ENCODE measurements around the gene FLVCR2. TPM values are rescaled to one million over a fixed set of nuclear protein-coding genes. Genes with fewer than 3 reads are reported as not detected.
A peak's percentile ranks its signal among the peaks of the same experiment; 100 is the strongest.

The FLVCR2 gene
- total RNA-seq, 2 experiments from 2014 or later: 0.71 to 2.3 TPM

GRCh38 chr14:75570797-75571196 is 7.6 kb upstream of the FLVCR2 start:
- H3K27ac Mint-ChIP-seq: no peak overlapping the region
- H3K36me3 Mint-ChIP-seq (ENCODE audit: low read depth): no peaks in the 10 kb centered on the region
- CTCF ChIA-PET: no interaction called here
- no peak overlapping the region for H3K4me3 Mint-ChIP-seq
- DNase-seq (no peak), ATAC-seq (ENCODE audit: poor library complexity) (no peak)
- Histone ChIP-seq H3K4me1 (ENCODE audit: insufficient read depth, low read length) (peaks cover 15% of the 10 kb centered on the region), H3K27ac (ENCODE audit: low read depth in 1 of 2, low read length in 2 of 2) (no peak overlapping the region), H3K36me3 (ENCODE audit: insufficient read depth, low read length) (no peaks in the 10 kb centered on the region), H3K27me3 (ENCODE audit: control insufficient read depth in 1 of 2, insufficient read depth in 2 of 2, low read length in 2 of 2) (no peaks in the 10 kb centered on the region), H3K9me3 (ENCODE audit: control insufficient read depth in 1 of 2, insufficient read depth in 1 of 2, low read length in 2 of 2) (no peaks in the 10 kb centered on the region), H3K4me3 (ENCODE audit: low read length) (no peak overlapping the region)
- no peak for TF ChIP-seq CTCF (IDR thresholded peaks at IDR 0.05)
- H3K27me3 Mint-ChIP-seq: no peaks in the 10 kb centered on the region
- H3K9me3 Mint-ChIP-seq: no peaks in the 10 kb centered on the region
- H3K4me1 Mint-ChIP-seq (ENCODE audit: low read depth): peaks cover 16% of the 10 kb centered on the region
- intact Hi-C loops (cut with DNase I, micrococcal nuclease): loop anchor here in 1 of 2 experiments (10.0 kb wide), 1 partner anchor 414 kb away; the partner anchor contains the start of genes IFT43 and TGFB3
- POLR2A ChIA-PET: no interaction called here

- Histone ChIP-seq H3K4me3 (ENCODE audit: low read length) (no peak overlapping the region), H3K9me3 (ENCODE audit: control insufficient read depth in 1 of 2, insufficient read depth in 1 of 2, low read length in 2 of 2) (no peaks in the 10 kb centered on the region), H3K4me1 (ENCODE audit: insufficient read depth, low read length) (peaks cover 3% of the 10 kb centered on the region), H3K36me3 (ENCODE audit: insufficient read depth, low read length) (no peaks in the 10 kb centered on the region), H3K27me3 (ENCODE audit: control insufficient read depth in 1 of 2, insufficient read depth in 2 of 2, low read length in 2 of 2) (no peaks in the 10 kb centered on the region), H3K27ac (ENCODE audit: low read depth in 1 of 2, low read length in 2 of 2) (no peak overlapping the region)
- ChIA-PET POLR2A (no interaction called here), CTCF (no interaction called here)
- no peak overlapping the region for H3K4me3 Mint-ChIP-seq
- peaks cover 6% of the 10 kb centered on the region for H3K4me1 Mint-ChIP-seq (ENCODE audit: low read depth)
- intact Hi-C loops (cut with DNase I, micrococcal nuclease): loop anchor here in 1 of 2 experiments (10.0 kb wide), 1 partner anchor 413 kb away; the partner anchor contains the start of genes IFT43 and TGFB3
- DNase-seq (no peak), ATAC-seq (ENCODE audit: poor library complexity) (no peak)
- TF ChIP-seq CTCF (IDR thresholded peaks at IDR 0.05): no peak
- no peaks in the 10 kb centered on the region for H3K9me3 Mint-ChIP-seq
- H3K36me3 Mint-ChIP-seq (ENCODE audit: low read depth): no peaks in the 10 kb centered on the region
- H3K27ac Mint-ChIP-seq: no peak overlapping the region
- H3K27me3 Mint-ChIP-seq: no peaks in the 10 kb centered on the region
Observed at GRCh38 chr14:75572104-75572503, 6.3 kb upstream of the FLVCR2 start.

GRCh38 chr14:75577090-75577489 is 1.3 kb upstream of the FLVCR2 start:
- Histone ChIP-seq H3K4me1 (ENCODE audit: insufficient read depth, low read length) (peaks cover 28% of the 10 kb centered on the region), H3K9me3 (ENCODE audit: control insufficient read depth in 1 of 2, insufficient read depth in 1 of 2, low read length in 2 of 2) (no peaks in the 10 kb centered on the region), H3K36me3 (ENCODE audit: insufficient read depth, low read length) (no peaks in the 10 kb centered on the region), H3K4me3 (ENCODE audit: low read length) (no peak overlapping the region), H3K27ac (ENCODE audit: low read depth in 1 of 2, low read length in 2 of 2) (no peak overlapping the region), H3K27me3 (ENCODE audit: control insufficient read depth in 1 of 2, insufficient read depth in 2 of 2, low read length in 2 of 2) (no peaks in the 10 kb centered on the region)
- ChIA-PET POLR2A (interaction anchor here (0.6 to 3.1 kb wide), 6 partner anchors 16 to 84 kb away, joined by 3 to 23 read pairs (median 5); partner anchors contain the start of genes BATF, ERG28 and TTLL5), CTCF (interaction anchor here (1.2 to 3.9 kb wide), 15 partner anchors 8 to 405 kb away, joined by 3 to 47 read pairs (median 5); partner anchors contain the start of genes ERG28, TGFB3 and TTLL5)
- Mint-ChIP-seq H3K9me3 (no peaks in the 10 kb centered on the region), H3K27me3 (no peaks in the 10 kb centered on the region), H3K4me1 (ENCODE audit: low read depth) (peaks cover 25% of the 10 kb centered on the region), H3K4me3 (peak overlapping the region; percentile 92), H3K36me3 (ENCODE audit: low read depth) (no peaks in the 10 kb centered on the region), H3K27ac (peak overlapping the region; percentile 64)
- no peak for DNase-seq
- no peak for TF ChIP-seq CTCF (IDR thresholded peaks at IDR 0.05)
- ATAC-seq (ENCODE audit: poor library complexity): no peak
- intact Hi-C loops (cut with DNase I, micrococcal nuclease): loop anchor here (1.0 to 10.0 kb wide), 3 partner anchors 77 to 408 kb away; partner anchors contain the start of genes IFT43 (in 1 of the 2) and TGFB3 (in 1 of the 2)
